ENCODE results near the gene RND3.

Gene RND3

DNA sequence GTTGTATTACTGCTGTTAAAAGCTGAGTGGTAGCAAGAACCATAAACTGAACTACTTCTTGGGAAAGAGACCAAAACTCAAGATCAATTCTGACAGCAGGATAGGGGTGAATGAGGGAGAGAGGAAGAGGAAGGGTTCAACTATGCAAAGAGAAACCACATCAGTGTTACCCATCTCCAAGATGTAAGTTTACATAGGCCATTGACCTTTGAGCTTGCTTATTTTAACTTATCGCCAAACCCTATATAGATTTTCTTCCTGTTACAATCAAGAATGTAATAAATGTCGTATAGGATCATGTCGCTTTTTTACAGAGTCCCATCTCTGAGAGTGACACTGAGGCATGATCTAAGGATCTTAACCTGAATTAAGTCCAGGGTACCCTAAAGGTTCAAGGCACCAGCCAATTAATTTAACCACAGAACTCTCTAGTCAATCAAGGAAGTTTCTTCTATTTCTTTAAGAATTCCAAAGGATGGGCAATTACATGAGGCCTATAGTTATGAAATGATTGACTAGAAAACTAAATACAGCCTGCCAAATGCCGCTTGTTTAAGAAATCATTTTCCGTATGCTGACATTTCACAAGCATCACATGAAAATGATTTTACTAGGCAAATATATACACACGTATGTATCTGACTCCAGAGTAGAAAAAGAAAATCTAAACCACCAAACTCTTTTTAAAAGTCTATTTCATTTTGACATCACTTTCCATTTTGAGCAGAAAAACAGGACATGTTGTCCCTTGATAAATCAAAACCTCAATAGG, 11.8 kb downstream of the RND3 start:
- no peak for DNase-seq (ENCODE audit: low spot score)

DNA sequence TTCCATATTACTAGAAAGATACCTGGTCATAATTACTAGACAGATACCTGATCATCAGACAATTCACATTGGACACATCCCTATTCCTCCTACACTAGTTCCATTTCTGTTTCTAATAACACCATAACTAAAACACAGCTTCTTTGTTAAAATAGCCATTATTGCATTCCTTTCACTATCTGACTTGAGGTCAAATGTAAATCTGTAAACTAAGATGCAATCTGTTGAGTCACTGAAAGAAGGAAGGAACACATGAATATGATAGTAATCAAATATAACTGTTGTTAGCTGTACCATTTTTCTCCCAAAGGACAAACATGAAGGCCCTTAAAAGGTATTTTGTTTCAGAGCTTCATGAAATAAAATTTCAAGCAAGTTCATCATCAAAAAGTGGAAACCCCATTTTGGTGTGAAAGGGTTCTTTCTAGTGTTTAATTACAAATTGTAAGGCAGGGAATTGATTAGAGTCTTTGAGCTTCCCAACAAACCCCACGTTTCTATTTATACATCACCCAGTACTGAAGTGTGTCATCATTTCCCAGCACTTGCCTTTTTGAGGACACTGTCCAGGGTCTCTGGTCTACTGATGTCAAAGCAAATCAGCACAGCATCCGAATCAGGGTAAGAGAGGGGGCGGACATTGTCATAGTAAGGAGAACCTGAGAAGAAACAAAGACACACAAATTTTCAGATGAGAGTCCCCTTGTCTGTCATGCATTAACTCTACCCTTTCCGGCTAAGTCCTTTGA, 13.0 kb downstream of the RND3 start:
- DNase-seq (ENCODE audit: low spot score): no peak

DNA sequence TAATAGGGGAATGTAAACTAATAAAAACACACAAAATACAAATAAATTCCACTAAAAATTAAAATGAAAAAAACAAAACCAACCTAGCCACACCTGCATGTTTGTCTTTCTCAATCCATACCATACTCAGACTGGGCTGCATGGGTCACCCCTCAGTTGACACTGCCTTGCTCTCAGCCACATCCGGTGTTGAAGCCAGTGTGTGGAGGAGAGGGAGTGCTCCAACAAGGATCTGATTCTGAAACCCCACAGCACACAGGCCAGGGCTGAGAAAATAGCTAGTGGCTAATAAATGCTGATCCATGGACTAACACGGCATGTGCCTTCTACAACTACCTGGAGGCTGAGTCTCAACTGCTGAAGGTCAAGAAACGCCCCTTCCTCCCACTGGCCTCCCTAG, 13.7 kb downstream of the RND3 start:
- DNase-seq (ENCODE audit: low spot score): no peak

DNA sequence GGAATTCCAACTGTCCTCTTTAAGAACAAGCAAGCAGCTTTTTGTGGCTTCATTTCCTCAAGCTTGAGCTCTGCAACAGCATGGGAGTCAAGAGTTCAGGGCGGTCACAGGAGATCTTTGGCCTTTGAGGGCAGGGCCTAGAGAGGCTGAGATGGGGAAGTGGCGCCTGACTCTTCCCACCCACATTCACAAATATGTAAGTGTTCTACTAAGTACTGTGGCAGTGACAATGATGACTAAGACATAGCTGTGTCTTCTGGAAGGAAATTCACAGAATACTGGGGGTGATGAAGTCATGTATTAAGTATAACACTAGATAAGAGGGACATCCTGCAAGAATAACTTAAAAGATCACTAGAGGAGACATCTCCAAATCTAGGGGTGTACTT, 15.0 kb downstream of the RND3 start:
- peak; percentile 64 for DNase-seq (ENCODE audit: low spot score)

DNA sequence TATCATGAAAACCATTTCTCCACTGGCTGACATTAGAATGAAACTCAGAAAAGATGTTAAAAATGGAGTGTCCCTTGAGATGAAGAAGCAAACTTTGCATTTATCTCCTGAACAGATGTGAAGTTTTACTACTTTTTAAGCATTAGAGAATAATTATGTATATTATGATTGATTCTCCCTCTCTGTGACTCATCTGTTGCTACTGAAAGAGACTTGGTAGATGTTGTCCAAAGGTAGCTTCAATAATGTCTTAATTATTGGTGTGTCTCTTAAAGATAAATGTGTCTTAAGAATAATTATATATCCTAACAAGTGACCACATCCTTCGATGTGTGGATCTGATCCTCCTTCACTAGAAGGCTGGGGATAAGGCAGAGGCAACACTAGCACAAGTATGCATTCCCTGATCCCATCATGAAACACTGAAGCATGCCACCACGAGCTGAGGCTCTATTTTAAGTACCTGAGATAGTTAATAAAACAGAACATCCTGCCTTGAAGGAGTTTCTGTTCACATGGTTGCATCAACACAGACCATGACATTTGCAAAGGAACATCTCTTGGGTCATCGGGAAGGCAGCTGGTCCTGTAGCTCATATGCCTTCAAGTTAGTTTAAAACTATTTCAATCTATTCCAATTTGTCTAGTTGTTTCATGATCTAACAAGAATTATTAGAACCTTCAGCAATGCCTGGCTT, 15.5 kb downstream of the RND3 start:
- DNase-seq (ENCODE audit: low spot score): no peak

DNA sequence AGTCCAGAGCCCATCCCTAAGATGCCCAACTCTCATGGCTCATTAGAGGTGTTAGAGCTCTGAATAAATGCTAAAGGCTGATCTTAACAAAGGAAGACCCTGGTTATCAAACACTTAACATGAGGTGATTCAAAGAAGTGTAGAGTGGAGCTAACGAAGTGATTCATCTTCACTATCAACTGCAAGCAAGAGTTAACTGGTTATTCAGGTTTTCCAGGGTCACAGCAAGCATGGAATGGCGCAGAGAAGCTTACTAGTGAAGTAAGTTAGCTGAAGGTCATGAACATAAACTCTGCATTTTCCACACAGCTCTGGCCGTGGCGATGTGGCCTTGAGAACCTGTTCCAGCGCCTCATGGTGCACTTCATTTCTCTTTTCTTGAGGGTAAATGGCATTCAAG, 17.0 kb downstream of the RND3 start:
- DNase-seq (ENCODE audit: low spot score): no peak

DNA sequence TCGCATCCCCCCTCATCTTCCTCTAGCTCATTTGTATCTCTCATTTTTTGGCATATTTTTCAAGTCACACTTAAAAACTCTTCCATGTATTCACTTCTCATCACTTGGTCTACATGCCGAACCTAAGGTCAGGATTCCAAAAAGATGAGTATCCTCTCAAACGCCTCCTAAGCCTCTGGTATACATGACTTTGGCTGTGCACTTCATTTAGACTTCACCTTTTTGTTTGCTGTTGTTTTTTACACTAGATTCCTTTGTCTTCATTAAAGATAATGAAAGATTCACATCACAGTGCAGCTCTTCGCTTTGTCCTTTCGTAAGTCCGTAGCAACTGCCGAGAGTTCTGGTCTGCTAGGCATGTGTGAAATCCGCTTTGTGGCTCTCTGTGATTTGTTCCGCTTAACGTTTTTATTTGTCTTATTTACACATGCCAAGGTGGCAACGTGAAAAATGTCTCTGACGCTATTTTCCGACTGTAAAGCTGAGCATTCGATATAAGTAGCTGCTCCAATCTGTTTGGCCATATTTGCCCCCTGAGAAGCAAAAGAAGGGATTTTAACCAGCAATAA, 17.7 kb downstream of the RND3 start:
- DNase-seq (ENCODE audit: low spot score): no peak

DNA sequence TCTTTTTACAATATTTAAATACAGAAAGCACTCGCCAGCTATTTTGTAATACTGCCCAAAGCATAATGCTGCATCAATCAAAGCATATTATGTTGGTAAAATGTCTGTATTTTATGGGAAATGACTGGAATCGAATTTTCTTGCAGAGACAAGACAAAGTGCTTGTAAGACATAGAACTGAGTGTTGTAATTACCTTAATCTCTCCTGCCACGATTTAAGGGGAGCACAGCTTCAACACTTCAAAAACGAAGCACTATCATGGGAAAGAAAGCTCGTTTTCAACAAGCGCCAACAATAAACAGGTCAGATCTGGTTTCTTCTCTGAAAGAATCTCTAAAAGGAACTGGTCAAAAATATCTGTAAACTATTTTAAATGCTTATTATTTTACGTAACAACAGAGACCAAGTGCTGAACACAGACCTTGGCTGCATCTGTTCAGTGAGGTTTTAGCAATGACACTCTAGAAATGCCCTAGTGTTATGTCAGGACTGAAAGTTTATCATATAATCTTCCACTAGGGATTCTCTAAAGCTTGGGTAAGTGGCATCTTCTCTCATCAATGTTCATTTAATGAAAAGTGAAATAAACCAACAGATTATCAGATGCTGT, 19.0 kb downstream of the RND3 start:
- DNase-seq (ENCODE audit: low spot score): no peak

DNA sequence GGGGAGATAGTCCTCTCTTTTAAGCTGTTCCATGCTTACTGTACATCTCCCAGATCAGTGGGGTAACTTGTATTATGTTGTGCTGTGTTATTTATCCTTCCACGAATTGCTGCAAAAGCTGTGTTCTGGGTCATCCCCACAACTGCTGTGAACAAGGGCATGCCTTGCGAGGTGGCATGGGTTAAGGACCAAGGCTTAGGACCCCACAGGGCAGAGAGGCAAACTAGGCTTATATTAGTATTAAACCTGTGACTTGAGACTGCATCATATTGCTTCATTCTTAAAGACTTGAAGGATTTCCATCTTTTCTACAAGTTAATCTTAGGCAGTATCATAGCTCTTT, 19.9 kb downstream of the RND3 start:
- no peak for DNase-seq (ENCODE audit: low spot score)

DNA sequence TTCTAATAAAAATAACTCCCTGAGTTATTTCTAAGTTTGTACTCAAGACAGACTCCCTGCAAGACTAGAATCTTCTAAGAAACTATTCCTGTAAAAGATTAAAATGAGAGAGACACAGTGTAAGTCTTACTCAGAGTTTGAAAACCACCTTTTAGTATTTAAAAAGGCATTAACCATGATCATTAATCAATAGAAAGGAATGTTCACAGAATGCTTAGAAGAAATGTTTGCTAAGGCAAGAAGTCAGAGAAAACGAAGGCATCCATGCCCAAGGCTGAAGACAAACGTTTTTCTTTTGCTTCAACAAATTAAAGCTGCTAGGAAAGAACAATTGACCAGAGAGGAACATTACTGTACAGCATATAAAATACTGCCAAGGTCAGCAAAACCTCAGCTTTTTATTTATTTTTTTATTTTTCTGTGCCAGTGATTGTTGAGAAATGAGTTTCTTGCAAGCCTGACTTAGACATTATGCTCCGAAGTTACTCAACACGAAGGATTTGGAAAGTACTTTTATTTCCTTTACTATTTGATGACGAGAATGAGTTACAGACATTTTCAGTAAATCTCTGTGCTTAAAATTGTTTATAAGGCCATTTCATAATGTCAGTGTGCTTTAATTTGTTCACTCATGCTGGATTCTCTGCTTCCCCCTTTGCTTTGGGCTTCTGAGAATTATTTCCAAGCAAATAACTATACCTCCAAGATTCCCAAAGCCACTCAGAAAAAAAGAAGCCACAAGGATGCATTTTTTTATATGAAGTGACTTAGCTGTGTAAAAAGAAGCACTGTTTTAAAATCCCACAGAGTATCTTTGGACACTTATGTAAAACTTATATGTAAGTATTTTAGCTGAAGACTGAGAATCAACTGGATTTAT, 20.5 kb downstream of the RND3 start:
- DNase-seq (ENCODE audit: low spot score): peak; percentile 34

DNA sequence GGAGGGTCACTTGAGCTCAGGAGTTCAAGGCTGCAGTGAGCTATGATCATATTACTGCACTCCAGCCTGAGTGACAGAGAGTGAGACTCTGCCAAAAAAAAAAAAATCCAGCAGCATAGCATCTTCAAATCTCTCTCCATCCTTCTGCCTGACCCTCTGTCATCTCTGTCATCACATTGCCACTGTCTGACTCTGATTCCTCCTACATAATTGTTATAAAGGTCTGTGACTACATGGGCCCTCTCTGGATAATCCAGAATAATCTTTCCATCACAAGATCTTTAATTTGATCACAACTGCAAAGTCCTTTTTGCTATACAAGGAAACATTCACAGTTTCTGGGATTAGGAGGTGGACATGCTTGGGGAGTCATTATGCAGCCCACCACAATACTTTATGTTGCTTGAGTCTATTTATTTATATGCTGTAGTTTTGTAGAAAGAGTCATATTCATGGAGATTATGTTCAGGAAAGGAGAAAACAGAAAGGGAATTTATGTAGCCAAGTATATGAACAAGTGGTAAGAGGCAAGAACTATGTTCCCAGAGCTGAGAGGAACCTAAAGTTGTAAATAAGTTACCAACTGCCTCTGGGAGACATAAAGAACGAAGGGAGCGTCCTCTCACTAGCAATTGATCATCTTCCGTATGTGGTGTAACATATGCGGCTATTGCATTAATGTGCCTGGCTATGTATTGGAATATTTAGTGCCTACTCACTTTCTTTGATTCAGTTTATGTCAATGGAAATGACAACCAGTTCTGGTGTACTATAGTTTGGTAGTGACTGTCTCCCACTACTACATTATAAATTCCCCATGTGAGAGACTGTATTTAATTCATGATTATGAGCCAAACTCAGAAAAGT, 21.5 kb downstream of the RND3 start:
- no peak for DNase-seq (ENCODE audit: low spot score)

DNA sequence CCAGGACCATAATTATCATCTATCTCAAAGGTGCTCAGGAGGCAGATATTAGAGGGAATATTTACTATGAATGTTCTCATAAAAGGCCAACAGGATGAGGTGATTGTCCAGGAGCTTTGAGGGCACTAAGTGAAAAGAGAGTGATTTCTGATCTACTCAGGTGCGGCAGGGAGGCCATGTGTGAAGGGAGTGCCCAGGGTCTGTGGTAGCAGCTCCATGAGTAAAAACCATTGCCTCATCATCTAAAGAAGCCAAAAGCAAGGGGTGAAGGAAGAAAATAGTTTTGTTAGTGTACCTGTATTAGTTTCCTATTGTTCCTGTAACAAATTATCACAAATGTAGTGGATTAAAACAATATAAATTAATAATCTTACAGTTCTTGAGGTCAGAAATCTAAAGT, 22.5 kb downstream of the RND3 start:
- no peak for DNase-seq (ENCODE audit: low spot score)

DNA sequence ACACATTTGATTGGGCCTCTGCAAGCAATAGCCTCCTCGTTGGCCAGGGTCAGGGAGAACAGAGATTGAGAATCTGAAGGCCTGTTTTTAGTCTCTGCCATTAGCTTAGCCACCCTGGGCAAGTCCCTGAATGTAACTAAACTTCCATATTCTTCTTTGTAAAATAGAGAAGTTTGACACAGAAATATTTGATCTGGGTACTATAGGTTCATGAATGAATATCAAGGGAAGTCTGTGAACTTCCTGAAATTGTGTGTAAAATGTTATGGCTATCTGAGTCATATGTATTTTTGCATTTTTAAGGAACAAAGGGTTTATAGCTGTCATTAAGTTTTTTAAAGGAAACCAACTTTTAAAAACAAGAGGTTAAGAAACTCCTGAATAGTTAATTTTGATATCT, 23.2 kb downstream of the RND3 start:
- DNase-seq (ENCODE audit: low spot score): no peak

DNA sequence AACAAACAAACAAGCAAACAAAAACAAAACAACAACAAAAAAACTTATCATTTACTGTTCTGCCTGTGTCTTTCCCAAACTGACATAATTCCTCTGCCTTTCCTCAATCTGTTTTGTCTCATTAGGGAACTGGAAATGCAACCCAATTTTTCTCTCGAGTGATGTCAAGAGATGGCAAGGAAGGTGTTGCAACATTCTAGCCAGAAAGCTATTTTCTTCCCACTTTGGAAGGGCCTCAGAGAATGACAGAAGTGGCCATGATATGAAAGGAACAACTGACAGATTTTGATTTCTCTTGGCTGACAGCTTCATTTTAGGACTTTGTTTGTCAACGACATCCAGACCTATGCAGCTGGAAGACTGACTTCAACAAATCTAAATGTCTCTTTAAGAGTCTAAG, 24.7 kb downstream of the RND3 start:
- no peak for DNase-seq (ENCODE audit: low spot score)

DNA sequence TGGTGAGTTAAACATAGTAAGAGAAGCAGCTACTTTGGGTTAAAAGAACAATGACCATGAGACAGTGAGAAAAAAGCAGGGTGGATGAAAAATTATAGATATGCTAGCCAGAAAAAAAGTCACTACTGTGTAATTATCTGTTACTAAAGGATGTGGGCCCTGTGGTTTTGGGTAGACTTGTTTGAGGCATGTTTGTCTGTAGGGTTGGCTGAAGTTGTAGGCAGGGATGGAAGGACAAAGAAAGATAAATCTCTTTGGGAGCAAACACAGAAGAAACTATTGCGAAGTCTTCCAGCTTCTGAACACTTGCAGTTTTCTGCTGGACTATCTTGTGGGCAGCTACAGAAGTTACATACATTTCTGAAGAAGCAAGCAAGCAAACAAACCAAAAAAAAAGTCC, 28.2 kb downstream of the RND3 start:
- DNase-seq (ENCODE audit: low spot score): peak; percentile 75

DNA sequence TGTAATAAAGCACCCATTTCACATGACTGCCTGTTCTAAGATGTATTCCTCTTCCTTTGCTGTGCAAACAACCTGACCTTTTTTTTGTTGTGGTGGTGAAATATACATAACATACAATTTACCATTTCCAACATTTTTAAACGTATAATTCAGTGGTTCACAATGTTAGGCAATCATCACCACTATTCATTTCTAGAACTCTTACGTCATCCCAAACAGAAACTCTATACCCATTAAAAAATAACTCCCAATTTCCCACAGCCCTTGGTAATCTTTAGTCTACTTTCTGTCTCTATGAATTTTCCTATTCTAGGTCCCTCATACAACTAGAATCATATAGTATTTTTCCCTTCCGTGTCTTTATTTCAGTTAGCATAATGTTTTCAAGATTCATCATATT, 36.7 kb downstream of the RND3 start:
- DNase-seq (ENCODE audit: low spot score): no peak

DNA sequence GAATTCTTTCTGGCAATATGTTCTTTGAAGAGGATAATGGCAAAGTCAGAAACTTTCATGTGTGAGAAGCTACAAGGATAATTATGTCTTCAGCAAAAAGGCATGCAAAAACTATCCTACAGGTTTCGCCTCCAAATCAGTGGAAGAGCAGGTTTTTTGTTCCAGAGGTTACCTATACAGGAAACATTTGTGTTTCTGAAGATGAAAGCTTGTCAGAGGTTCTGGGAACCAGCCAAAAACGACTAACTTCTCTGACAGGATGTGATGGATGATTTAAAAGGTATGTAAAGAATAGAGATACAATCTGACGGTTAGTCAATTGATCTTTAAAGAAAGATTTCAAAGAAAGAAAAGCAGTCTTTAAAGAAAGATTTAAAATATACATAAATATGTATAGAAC, 37.6 kb downstream of the RND3 start:
- no peak for DNase-seq (ENCODE audit: low spot score)

DNA sequence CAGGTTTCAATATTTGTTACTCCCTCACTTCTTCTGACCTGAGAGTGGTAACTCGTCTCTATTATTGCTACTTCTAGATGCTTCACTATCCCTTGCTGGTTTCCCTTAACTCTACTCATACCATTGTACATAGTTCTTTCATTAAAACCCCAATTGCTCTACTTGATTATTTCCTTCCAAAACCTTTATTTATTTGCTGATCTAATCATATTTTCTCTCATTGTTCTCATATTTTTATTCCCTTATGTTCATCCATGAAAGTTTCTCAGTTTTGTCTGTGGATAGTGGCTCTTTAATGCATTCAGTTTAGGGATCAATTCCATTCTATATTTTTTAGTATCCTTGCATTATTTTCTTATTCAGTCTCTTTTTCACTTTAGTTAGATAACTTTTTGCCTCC, 42.1 kb downstream of the RND3 start:
- DNase-seq (ENCODE audit: low spot score): no peak

DNA sequence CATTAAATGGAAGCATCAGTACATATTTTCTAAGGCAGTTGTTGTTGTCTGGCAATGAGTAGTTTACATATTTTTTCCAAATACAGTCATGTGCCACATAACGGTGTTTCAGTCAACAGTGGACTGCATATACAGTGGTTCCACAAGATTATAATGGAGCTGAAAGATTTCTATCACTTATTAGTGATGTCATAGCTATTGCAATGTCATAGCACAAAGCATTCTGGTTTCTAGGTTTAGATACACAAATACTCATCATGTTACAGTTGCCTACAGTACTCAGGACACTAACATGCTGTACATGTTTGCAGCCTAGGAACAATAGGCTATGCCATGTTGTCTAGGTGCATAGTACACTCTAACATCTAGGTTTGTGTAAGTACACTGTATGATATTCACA, 45.0 kb downstream of the RND3 start:
- no peak for DNase-seq (ENCODE audit: low spot score)

DNA sequence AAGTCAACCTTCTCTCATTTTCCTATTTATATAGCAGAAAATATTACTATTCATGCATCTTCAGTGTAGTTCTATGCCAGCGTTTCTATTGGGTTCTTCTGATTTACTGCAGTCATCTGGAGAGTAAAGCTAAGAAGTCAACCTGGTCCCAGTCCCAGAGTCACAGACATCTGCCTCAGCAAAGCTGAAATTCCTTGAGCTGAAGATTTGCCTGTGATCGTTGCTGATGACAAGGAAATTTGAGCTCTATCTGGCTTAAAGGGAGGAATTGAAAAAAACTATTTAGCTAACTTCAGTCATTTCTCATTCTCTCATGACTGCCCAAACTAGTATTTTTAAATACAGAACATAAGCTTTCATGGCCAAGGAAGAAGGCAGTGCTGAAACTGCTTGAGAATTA, 45.7 kb downstream of the RND3 start:
- no peak for DNase-seq (ENCODE audit: low spot score)

DNA sequence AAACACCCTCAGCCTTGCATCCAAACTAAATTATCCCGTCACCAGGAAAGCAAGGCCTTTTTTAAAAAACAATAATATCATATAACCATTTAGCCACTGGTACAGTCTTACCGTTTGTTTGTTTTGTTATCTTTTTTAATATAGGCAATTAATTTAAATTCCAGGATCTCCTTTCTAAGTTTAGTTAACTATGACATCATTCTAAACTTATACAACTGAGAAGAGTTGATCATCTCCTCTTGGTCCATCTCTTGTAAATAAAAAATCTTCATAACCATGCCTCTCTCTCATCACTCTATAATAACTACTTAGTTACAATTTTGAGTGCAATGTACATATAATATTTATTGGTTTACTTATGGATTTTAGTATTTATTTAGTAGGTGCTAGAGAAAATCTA, 46.2 kb downstream of the RND3 start:
- DNase-seq (ENCODE audit: low spot score): no peak

Data from GM03348 (cell line).